ENCODE results near the gene PTDSS2. TPM values are rescaled to one million over a fixed set of nuclear protein-coding genes. Genes with fewer than 3 reads are reported as not detected.

PTDSS2 gene
- total and polyA plus RNA-seq, 2 of the 13 experiments (the other 11 are each of a cell fraction or from before 2014, with no cell fraction given) = 21.7 to 26.4 TPM

DNA sequence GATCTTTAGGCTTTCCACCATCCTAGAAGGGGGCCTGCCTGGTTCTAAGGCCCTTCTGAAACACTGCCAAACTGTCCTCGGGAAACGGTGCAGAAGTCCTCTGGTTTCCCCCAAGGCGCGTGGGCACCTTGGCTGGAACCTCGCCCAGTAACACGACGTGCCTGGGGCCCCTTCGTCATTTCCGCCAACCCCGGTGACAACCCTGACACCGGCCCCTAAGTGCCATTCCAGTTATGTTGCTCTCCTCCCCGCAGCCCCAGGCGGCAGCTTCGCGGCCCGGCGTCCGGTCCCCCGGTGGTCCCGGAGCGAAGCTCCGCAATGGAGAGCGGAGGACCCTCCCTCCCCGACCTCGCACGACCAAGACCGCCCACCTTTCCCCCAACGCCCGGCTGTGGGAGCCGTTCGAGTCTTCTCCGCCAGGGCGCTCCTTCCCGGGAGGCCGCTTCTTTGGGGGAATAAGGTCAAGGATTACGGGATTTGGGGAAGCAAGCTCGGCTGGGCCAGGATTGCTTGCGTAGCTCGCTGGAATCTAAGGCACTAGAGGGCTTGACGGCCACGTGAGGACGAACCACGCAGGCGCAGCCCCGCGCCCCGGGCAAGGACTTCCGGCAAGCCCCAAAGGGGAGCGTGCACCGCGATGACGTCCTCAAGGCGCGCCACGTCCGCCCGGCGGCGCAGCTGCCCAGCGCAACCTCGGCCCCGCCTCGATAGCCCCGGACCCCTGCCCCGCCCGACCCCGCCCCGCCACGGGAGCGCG, 56.3 kb downstream of the PTDSS2 start (continued):
- no peak for TF ChIP-seq LRRFIP1 (CRISPR knock-in tag; conservative IDR thresholded peaks at IDR 0.05)
- TF ChIP-seq FOXP4 (CRISPR knock-in tag; IDR thresholded peaks at IDR 0.05) = peak; percentile 36; the same call in 1 of the 2 replicates
- no peak for TF ChIP-seq PTBP1 (IDR thresholded peaks at IDR 0.05; ENCODE audit: low read depth, low read length, poor library complexity, severe bottlenecking)
- no peak for TF ChIP-seq CHD4 (IDR thresholded peaks at IDR 0.05; ENCODE audit: borderline replicate concordance, low read length)
- TF ChIP-seq SP1 (IDR thresholded peaks at IDR 0.05) = no peak
- no peak; the same call in none of the 2 replicates for TF ChIP-seq SP1 (CRISPR knock-in tag; IDR thresholded peaks at IDR 0.05)
- TF ChIP-seq JDP2 (CRISPR knock-in tag; IDR thresholded peaks at IDR 0.05; ENCODE audit: borderline replicate concordance) = no peak
- TF ChIP-seq CTCF (CRISPR knock-in tag; IDR thresholded peaks at IDR 0.05) = no peak
- peak; percentile 30 for TF ChIP-seq TFE3 (CRISPR knock-in tag; IDR thresholded peaks at IDR 0.05)
- TF ChIP-seq ZNF790 (CRISPR knock-in tag; IDR thresholded peaks at IDR 0.05; ENCODE audit: borderline replicate concordance) = no peak
- no peak for TF ChIP-seq NFE2L2 (IDR thresholded peaks at IDR 0.05; ENCODE audit: low read length)
- no peak for TF ChIP-seq MIER3 (CRISPR knock-in tag; IDR thresholded peaks at IDR 0.05; ENCODE audit: borderline replicate concordance)
- 0 out of 2 replicates have a peak, but pooled peaks have one; percentile 62 for TF ChIP-seq ZNF468 (CRISPR knock-in tag; IDR thresholded peaks at IDR 0.05)
- no peak for TF ChIP-seq NBN (conservative IDR thresholded peaks at IDR 0.05)
- no peak for TF ChIP-seq CBX5 (CRISPR knock-in tag; IDR thresholded peaks at IDR 0.05; ENCODE audit: borderline replicate concordance)
- TF ChIP-seq PHF20 (CRISPR knock-in tag; IDR thresholded peaks at IDR 0.05) = peak; percentile 88
- TF ChIP-seq, protein P1, sequence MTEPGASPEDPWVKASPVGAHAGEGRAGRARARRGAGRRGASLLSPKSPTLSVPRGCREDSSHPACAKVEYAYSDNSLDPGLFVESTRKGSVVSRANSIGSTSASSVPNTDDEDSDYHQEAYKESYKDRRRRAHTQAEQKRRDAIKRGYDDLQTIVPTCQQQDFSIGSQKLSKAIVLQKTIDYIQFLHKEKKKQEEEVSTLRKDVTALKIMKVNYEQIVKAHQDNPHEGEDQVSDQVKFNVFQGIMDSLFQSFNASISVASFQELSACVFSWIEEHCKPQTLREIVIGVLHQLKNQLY (CRISPR knock-in tag; IDR thresholded peaks at IDR 0.05) = no peak
- TF ChIP-seq, protein P2, sequence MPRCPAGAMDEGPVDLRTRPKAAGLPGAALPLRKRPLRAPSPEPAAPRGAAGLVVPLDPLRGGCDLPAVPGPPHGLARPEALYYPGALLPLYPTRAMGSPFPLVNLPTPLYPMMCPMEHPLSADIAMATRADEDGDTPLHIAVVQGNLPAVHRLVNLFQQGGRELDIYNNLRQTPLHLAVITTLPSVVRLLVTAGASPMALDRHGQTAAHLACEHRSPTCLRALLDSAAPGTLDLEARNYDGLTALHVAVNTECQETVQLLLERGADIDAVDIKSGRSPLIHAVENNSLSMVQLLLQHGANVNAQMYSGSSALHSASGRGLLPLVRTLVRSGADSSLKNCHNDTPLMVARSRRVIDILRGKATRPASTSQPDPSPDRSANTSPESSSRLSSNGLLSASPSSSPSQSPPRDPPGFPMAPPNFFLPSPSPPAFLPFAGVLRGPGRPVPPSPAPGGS (CRISPR knock-in tag; IDR thresholded peaks at IDR 0.05) = peak; percentile 61; the same call in 1 of the 2 replicates
